Gastroesophageal sphincter (tissue), 4 donors: ENCODE measurements around the gene DIAPH3. TPM values are rescaled to one million over a fixed set of nuclear protein-coding genes. Genes with fewer than 3 reads are reported as not detected.

Source experiments
- ATAC-seq: fragments of 150-250 bp; one replicate; pipeline ENCODE4 v1.9.1; 2016; ENCODE audit warnings: mild to moderate bottlenecking, moderate library complexity
- H3K27ac ChIP-seq, 4 donors: fragments of 200-600 bp; sonication (generic) in 3 of 4; 1 replicate in 3 of 4; 2 replicates in 1 of 4; pipeline ENCODE4 v1.5.1; 2016 to 2019
- H3K27me3 ChIP-seq: fragments of 200-600 bp; sonication (generic); one replicate; pipeline ENCODE4 v1.5.1; 2019
- H3K36me3 ChIP-seq, 2 donors: fragments of 200-600 bp; sonication (generic); one replicate each; pipeline ENCODE4 v1.5.1; 2019; ENCODE audit warnings: control low read depth in 1 of 2
- H3K4me1 ChIP-seq, 3 donors: fragments of 200-600 bp; sonication (generic); 1 replicate in 2 of 3; 2 replicates in 1 of 3; pipeline ENCODE4 v1.5.1; 2016 to 2019; ENCODE audit warnings: control low read depth in 2 of 3
- H3K4me3 ChIP-seq, 2 donors: fragments of 200-600 bp; sonication (generic); one replicate each; pipeline ENCODE4 v1.5.1; 2019; ENCODE audit warnings: mild to moderate bottlenecking in 1 of 2, moderate library complexity in 1 of 2
- H3K9me3 ChIP-seq, 3 donors: fragments of 200-600 bp; sonication (generic); one replicate each; pipeline ENCODE4 v1.5.1; 2017 to 2019; ENCODE audit warnings: control low read depth in 2 of 3
- EP300 ChIP-seq: sonication (generic); formaldehyde crosslinking; IDR thresholded peaks from one replicate; pipeline ENCODE4 v1.6.1; 2017; ENCODE audit warnings: antibody characterized with exemption, mild to moderate bottlenecking
- POLR2A ChIP-seq, 2 donors: fragments of 450-650 bp; IDR thresholded peaks; one replicate each; pipeline ENCODE4 v1.6.1; 2017; ENCODE audit warnings: antibody characterized with exemption in 2 of 2, mild to moderate bottlenecking in 2 of 2, moderate library complexity in 1 of 2
- POLR2AphosphoS5 ChIP-seq: sonication (generic); formaldehyde crosslinking; IDR thresholded peaks from one replicate; pipeline ENCODE4 v1.6.1; 2017; ENCODE audit warnings: antibody characterized with exemption
- WGBS, 2 donors: methylation state at CpG; one replicate each; pipeline ENCODE4 v1.1.5; 2018; ENCODE audit warnings: low coverage in 1 of 2; 5-methylcytosine and 5-hydroxymethylcytosine counted together
- total RNA-seq, 4 donors: library from RNA; depleted of rRNA; stranded (reverse); fragments of >200 nt; gene quantifications; one replicate each; pipeline ENCODE4 v1.1.0, GENCODE V29; 2016
- TF ChIP-seq, protein P1 (sequence below), 4 experiments: fragments of 200-600 bp in 2 of 4; fragments of 450-650 bp in 2 of 4; sonication (generic) in 1 of 4; IDR thresholded peaks; one replicate each; pipeline ENCODE4 v1.5.1; 2017 to 2019; ENCODE audit warnings: antibody characterized with exemption in 4 of 4, mild to moderate bottlenecking in 2 of 4, moderate library complexity in 2 of 4

Gene DIAPH3
- total RNA-seq, 4 donors from 2014 or later = 0.13 to 1.7 (median 0.49) TPM; not detected in 1

DNA sequence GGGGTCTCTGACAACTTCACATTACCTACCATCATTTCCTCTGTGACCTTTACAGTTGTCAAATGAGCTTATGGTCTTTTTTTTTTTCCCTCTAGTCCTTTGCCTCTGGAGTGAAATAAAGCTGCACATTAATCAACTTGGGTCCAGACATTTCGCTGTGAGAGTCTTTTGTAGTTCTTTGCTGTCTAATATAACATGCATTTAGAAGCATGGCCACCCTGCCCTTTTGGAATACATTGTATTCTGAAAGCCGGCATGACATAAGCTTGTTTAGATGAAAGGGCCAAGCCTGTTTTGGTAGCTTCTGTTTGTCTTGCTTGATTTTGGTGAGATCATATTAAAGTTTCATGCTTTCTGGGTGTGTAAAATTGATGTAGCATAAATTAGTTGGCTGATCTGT lies 509.8 kb downstream of the DIAPH3 start:
- Histone ChIP-seq H3K36me3 (no peaks in the 10 kb centered on the region), H3K27me3 (no peaks in the 10 kb centered on the region), H3K4me3 (no peak overlapping the region), H3K9me3 (no peaks in the 10 kb centered on the region), H3K4me1 (no peaks in the 10 kb centered on the region), H3K27ac (no peak overlapping the region)
- TF ChIP-seq, protein P1, sequence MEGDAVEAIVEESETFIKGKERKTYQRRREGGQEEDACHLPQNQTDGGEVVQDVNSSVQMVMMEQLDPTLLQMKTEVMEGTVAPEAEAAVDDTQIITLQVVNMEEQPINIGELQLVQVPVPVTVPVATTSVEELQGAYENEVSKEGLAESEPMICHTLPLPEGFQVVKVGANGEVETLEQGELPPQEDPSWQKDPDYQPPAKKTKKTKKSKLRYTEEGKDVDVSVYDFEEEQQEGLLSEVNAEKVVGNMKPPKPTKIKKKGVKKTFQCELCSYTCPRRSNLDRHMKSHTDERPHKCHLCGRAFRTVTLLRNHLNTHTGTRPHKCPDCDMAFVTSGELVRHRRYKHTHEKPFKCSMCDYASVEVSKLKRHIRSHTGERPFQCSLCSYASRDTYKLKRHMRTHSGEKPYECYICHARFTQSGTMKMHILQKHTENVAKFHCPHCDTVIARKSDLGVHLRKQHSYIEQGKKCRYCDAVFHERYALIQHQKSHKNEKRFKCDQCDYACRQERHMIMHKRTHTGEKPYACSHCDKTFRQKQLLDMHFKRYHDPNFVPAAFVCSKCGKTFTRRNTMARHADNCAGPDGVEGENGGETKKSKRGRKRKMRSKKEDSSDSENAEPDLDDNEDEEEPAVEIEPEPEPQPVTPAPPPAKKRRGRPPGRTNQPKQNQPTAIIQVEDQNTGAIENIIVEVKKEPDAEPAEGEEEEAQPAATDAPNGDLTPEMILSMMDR (IDR thresholded peaks at IDR 0.05) = no peak
- TF ChIP-seq EP300 = no peak
- no peak for TF ChIP-seq POLR2A (IDR thresholded peaks at IDR 0.05)
- TF ChIP-seq POLR2AphosphoS5 = no peak
- 77 to 88% methylated on average over 2 of the region's 2 CpGs for WGBS, 2 donors
- ATAC-seq = no peak

DNA sequence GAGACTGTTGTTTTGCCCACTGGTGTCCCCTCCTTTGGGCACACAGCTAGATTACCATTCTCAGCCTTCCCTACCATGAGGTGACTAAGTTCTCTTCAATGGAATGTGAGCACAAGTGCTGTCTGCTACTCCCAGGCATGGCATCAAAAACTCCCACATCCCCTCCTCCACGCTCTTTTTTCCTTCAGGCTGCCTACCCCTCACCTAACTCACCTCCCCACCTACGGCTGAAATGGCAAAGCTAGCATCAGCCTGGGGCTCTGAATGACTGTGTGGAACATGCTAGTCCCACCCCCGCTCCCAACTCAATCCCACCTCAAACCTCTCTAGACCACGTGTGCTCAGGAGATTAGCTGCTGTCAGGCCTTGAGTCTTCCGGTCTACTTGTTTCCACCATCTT lies 512.2 kb downstream of the DIAPH3 start:
- no peak overlapping the region for H3K27ac ChIP-seq
- TF ChIP-seq EP300 (no peak), POLR2A (IDR thresholded peaks at IDR 0.05) (no peak), POLR2AphosphoS5 (no peak)
- TF ChIP-seq, protein P1 (IDR thresholded peaks at IDR 0.05) = no peak
- no peaks in the 10 kb centered on the region for H3K4me1 ChIP-seq
- no peaks in the 10 kb centered on the region for H3K9me3 ChIP-seq
- 82 to 97% methylated on average over 5 of the region's 5 CpGs for WGBS, 2 donors
- ATAC-seq = no peak
- H3K4me3 ChIP-seq = no peak overlapping the region
- H3K36me3 ChIP-seq = no peaks in the 10 kb centered on the region
- no peaks in the 10 kb centered on the region for H3K27me3 ChIP-seq

DNA sequence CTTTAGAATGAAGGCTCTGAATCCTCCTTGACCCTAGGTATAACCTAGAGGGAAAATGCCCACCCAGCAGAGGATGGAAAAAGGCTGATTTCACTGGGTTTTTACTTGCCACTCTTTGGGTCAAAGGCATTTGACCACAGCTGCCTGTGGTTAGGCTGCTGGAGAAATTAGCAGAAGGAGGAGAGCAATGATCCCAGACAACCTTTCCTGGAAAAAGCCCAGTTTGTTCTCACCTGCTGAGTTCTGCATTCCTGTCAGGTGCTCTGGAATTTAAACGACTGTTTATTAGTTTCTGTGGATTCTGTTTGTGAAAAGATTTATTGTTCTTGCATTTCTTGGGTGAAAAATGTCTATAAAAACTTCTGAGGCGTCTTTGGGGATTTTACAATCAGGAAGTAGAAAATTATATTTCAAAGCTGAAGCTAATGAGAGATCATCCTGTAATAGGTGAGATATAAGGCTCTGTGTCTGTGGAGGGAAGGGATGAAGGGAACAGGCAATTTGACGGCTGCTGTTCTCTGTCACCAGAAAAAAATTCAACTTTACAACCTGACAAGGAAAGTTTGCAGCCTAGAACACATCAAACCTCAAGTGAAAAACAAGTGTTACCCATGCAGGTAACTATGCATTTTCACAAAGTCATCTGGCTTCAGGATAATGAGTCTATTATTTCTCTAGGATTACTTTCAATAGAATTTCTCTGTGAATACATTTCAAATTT lies 519.7 kb downstream of the DIAPH3 start:
- no peaks in the 10 kb centered on the region for H3K4me1 ChIP-seq
- H3K27ac ChIP-seq = no peak overlapping the region
- H3K27me3 ChIP-seq = no peaks in the 10 kb centered on the region
- ATAC-seq = no peak
- no peak overlapping the region for H3K4me3 ChIP-seq
- H3K9me3 ChIP-seq = no peaks in the 10 kb centered on the region
- H3K36me3 ChIP-seq = no peaks in the 10 kb centered on the region
- TF ChIP-seq EP300 (no peak), POLR2AphosphoS5 (no peak), POLR2A (IDR thresholded peaks at IDR 0.05) (no peak)
- TF ChIP-seq, protein P1 (IDR thresholded peaks at IDR 0.05) = no peak
- WGBS, 2 donors = 50 to 59% methylated on average over 2 to 3 of the region's 3 CpGs

DNA sequence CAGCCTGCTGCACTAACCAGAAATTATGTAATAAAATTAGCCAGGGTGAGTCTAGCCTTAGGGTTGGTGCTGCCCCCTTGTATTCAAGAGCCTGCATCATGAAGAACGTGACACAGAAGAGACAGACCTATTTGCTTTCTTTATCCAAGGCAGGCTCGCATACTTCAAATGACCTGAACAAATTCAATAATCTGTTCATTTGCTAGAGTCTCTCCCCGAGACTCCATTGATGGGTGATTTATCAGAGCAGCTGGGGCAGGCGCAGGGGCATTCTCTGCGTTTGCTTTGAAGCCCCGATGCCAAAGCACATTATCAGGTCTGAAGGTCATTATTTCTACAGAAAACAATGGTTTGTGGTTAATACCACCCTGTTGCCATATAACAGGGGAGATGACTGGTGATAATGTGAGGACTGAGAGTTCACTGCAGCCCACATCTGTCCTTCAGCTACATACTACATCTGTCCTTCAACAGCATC lies 520.3 kb downstream of the DIAPH3 start:
- Histone ChIP-seq H3K9me3 (no peaks in the 10 kb centered on the region), H3K36me3 (no peaks in the 10 kb centered on the region), H3K4me3 (no peak overlapping the region), H3K27ac (no peak overlapping the region), H3K4me1 (no peaks in the 10 kb centered on the region), H3K27me3 (no peaks in the 10 kb centered on the region)
- TF ChIP-seq EP300 (no peak), POLR2AphosphoS5 (no peak), POLR2A (IDR thresholded peaks at IDR 0.05) (no peak)
- TF ChIP-seq, protein P1 (IDR thresholded peaks at IDR 0.05) = no peak
- WGBS, 2 donors = 74 to 83% methylated on average over 3 to 6 of the region's 6 CpGs
- no peak for ATAC-seq

DNA sequence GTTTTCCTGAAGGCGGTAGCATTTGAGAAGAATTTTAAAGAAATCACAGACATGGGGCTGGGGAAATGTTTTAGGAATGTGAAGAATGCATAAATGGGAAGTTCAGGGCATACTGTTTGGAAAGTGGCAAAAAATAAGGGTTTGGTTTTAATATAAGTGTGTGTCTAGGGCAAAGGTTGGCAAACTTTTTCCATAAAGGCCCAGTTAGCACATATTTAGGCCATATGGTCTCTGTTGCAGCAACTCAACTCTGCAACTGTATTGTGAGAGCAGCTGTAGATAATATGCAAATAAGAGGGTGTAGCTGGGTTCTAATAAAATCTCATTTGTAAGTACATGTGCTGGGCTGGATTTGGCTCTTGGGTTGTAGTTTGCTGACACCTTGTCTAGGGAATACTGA lies 521.9 kb downstream of the DIAPH3 start:
- WGBS, 2 donors = 100% methylated on average over 1 of the region's 1 CpG

More for the DNA sequence above, 521.9 kb downstream of the DIAPH3 start:
- Histone ChIP-seq H3K4me3 (no peak overlapping the region), H3K9me3 (no peaks in the 10 kb centered on the region), H3K27ac (no peak overlapping the region), H3K27me3 (no peaks in the 10 kb centered on the region), H3K36me3 (no peaks in the 10 kb centered on the region), H3K4me1 (no peaks in the 10 kb centered on the region)
- ATAC-seq = no peak
- TF ChIP-seq, protein P1 (IDR thresholded peaks at IDR 0.05) = no peak
- no peak for TF ChIP-seq POLR2A (IDR thresholded peaks at IDR 0.05)
- TF ChIP-seq POLR2AphosphoS5 = no peak
- TF ChIP-seq EP300 = no peak
